Amygdala (tissue), 56 donors: Measurements from ENCODE around the gene YIPF3.
"Not testable (repeated sequence)": the region's sequence is repeated elsewhere in the genome, so short reads cannot be mapped to it uniquely, and the experiment has no call there.

Experiments
- DNase-seq, 56 donors: peaks; one replicate each; lab custom pipeline; 2025; lab: John Stamatoyannopoulos, UW

YIPF3 gene

DNA sequence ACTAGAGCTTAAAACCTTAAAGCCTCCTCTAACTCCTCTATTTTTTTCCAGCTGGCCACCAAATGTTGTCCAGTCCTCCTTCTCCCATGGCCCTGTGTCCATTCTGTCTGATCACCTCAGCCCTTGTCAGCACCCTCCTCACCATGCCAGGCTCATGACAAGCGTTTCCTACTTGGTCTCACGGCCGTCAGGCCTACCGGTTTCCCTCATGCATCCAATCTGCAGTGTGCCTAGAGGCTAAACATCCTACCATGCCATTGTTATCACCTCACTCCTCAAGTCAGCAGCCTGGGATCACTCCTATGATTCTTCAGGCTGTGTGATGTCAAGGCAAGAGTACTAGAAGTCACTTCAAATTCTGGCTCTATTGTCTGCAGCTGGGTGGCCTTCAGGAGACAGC, 49.0 kb downstream of the YIPF3 start:
- DNase-seq: no peak

DNA sequence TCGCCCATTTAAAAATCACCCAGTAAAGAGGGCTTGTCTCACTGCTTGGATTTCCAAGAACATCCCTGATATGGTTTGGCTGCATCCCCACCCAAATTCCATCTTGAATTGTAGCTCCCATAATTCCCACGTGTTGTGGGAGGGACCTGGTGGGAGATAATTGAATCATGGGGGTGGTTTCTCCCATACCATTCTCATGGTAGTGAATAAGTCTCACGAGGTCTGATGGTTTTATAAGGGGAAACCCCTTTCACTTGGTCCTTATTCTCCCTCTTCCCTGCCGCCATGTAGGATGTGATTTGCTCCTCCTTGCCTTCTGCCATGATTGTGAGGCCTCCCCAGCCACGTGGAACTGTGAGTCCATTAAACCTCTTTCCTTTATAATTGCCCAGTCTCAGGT, 49.5 kb downstream of the YIPF3 start:
- DNase-seq: not testable (repeated sequence)

DNA sequence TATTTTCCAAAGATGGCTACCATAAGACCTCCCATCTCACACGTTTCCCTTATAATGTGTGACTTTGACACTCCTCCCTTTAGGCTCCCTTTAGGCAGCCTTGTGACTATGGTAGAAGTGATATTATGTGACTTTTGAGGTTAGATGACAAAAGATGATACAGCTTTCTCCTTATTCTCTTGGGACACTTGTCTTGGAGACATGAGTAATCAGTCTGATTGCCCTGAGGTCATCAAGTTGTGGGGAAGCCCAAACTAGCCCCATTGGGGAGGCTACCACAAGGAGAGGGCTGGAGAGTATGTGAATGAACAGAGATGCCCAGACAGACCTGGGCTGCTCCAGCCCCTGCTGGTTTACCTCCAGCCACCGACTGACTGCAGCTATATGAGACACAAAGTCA, 50.8 kb downstream of the YIPF3 start:
- no peak for DNase-seq

DNA sequence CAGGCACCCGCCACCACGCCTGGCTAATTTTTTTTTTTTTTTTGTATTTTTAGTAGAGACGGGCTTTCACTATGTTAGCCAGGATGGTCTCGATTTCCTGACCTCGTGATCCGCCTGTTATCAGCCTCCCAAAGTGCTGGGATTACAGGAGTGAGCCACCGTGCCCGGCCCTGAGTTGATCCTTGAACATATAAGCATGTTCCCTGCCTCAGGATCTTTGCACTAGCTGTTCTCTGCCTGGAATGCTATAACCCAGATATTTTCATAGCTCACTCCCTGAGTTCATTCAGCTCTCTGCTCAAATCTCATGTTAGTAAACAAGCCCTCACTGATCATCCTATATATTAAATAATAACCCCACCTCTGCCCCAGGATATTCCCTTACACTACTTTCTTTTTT, 52.4 kb downstream of the YIPF3 start:
- DNase-seq: no peak

DNA sequence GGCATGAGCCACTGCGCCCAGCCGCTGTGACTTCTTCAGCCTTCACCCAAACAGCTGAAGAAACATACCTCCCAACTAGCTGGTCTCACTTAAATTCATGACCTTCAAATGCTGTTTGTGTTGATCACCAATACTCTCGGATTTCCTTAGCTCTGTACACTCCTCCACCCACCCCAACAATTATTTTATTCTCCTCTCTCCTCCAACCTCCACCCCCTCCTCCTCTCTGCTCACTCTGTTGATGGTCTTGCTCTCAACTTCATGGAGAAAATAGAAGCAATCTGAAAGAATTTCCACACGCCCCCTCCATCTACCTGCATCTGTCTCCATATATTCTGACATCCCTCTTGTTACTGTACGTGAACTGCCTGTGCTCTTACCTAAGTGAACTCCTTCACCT, 54.8 kb downstream of the YIPF3 start:
- DNase-seq: no peak
